ENCODE results near the gene ATG14.

GRCh38 chr14:55340482-55340881, 71.1 kb downstream of the ATG14 start:
- TF ChIP-seq, protein P1, sequence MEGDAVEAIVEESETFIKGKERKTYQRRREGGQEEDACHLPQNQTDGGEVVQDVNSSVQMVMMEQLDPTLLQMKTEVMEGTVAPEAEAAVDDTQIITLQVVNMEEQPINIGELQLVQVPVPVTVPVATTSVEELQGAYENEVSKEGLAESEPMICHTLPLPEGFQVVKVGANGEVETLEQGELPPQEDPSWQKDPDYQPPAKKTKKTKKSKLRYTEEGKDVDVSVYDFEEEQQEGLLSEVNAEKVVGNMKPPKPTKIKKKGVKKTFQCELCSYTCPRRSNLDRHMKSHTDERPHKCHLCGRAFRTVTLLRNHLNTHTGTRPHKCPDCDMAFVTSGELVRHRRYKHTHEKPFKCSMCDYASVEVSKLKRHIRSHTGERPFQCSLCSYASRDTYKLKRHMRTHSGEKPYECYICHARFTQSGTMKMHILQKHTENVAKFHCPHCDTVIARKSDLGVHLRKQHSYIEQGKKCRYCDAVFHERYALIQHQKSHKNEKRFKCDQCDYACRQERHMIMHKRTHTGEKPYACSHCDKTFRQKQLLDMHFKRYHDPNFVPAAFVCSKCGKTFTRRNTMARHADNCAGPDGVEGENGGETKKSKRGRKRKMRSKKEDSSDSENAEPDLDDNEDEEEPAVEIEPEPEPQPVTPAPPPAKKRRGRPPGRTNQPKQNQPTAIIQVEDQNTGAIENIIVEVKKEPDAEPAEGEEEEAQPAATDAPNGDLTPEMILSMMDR (conservative IDR thresholded peaks at IDR 0.05) = no peak
- TF ChIP-seq ZFX (IDR thresholded peaks at IDR 0.05) = no peak
